HCT116 (cell line): ENCODE measurements around the gene ANXA3.

Experiments used
- CEBPB ChIP-seq: IDR thresholded peaks from 2 replicates; pipeline ENCODE4 v1.6.1; 2012; ENCODE audit warnings: low read depth
- EZH2 ChIP-seq: fragments of 200-600 bp; sonication (generic); IDR thresholded peaks from 2 replicates; pipeline ENCODE4 v1.6.1; 2017; ENCODE audit warnings: antibody characterized with exemption, mixed run types
- POLR2AphosphoS5 ChIP-seq: IDR thresholded peaks from 2 replicates; pipeline ENCODE4 v1.6.1; 2011; ENCODE audit warnings: mild to moderate bottlenecking, low read depth, low read length, moderate library complexity
- RAD21 ChIP-seq: IDR thresholded peaks from 2 replicates; pipeline ENCODE4 v1.6.1; 2012; ENCODE audit warnings: low read depth, mild to moderate bottlenecking
- SRF ChIP-seq: IDR thresholded peaks from 2 replicates; pipeline ENCODE4 v1.6.1; 2012; ENCODE audit warnings: low read depth
- TCF7L2 ChIP-seq: IDR thresholded peaks from 2 replicates; pipeline ENCODE4 v1.7.0; 2011; ENCODE audit warnings: borderline replicate concordance, inconsistent platforms; ENCODE audit not compliant: insufficient read depth, insufficient read length; ENCODE audit errors: extremely low read depth
- YY1 ChIP-seq: IDR thresholded peaks from 2 replicates; pipeline ENCODE4 v1.6.1; 2011; ENCODE audit warnings: low read length, low read depth, moderate library complexity, mild to moderate bottlenecking; ENCODE audit not compliant: insufficient replicate concordance; ENCODE audit errors: extremely low read depth
- TF ChIP-seq, protein P1 (sequence below), 3 experiments: fragments of 200-600 bp in 1 of 3; sonication (generic) in 1 of 3; IDR thresholded peaks in 2 of 3; conservative IDR thresholded peaks in 1 of 3; 2 replicates each; pipeline ENCODE4 v1.5.1; 2012 to 2017; ENCODE audit warnings: low read depth in 2 of 3, low read length in 2 of 3, antibody characterized with exemption in 1 of 3, borderline replicate concordance in 1 of 3, control low read depth in 1 of 3, mild to moderate bottlenecking in 1 of 3, mixed read lengths in 1 of 3, mixed run types in 1 of 3, moderate library complexity in 1 of 3; ENCODE audit not compliant: insufficient read depth in 1 of 3
- TF ChIP-seq, protein P2 (sequence below): IDR thresholded peaks from 2 replicates; pipeline ENCODE4 v1.6.1; 2012

DNA sequence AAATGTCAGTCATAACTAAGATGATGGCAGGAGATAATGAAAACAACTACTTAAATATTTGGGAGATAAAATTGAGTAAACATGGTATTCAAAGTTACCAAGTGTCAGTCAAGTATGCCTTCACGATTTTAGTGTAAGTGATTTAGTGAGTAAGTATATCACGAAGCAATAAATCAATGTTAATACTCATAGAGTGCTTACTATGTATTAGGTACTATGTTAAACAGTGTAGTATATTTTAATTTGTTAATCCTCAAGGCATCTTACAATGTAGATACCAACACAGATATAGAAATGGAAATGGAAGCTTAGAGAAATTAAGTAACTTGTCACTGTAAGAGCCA, 59.6 kb downstream of the ANXA3 start:
- TF ChIP-seq, protein P1, sequence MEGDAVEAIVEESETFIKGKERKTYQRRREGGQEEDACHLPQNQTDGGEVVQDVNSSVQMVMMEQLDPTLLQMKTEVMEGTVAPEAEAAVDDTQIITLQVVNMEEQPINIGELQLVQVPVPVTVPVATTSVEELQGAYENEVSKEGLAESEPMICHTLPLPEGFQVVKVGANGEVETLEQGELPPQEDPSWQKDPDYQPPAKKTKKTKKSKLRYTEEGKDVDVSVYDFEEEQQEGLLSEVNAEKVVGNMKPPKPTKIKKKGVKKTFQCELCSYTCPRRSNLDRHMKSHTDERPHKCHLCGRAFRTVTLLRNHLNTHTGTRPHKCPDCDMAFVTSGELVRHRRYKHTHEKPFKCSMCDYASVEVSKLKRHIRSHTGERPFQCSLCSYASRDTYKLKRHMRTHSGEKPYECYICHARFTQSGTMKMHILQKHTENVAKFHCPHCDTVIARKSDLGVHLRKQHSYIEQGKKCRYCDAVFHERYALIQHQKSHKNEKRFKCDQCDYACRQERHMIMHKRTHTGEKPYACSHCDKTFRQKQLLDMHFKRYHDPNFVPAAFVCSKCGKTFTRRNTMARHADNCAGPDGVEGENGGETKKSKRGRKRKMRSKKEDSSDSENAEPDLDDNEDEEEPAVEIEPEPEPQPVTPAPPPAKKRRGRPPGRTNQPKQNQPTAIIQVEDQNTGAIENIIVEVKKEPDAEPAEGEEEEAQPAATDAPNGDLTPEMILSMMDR (IDR thresholded peaks at IDR 0.05 in 2 of 3, conservative IDR thresholded peaks at IDR 0.05 in 1 of 3; ENCODE audit: borderline replicate concordance in 1 of 3, insufficient read depth in 1 of 3, low read depth in 2 of 3, low read length in 2 of 3) = no peak
- TF ChIP-seq YY1 (no peak), RAD21 (no peak), CEBPB (no peak), POLR2AphosphoS5 (no peak), TCF7L2 (no peak), EZH2 (no peak), SRF (no peak)
- TF ChIP-seq, protein P2, sequence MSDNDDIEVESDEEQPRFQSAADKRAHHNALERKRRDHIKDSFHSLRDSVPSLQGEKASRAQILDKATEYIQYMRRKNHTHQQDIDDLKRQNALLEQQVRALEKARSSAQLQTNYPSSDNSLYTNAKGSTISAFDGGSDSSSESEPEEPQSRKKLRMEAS = no peak
